ENCODE measurements around the gene UNC13D.

Gene UNC13D

GRCh38 chr17:75783069-75783783 lies 61.0 kb downstream of the UNC13D start (continued):
- TF ChIP-seq PRDM4 (tag by site-specific recombination; IDR thresholded peaks at IDR 0.05) (no peak), CTCF (tag by site-specific recombination; IDR thresholded peaks at IDR 0.05) (peak; percentile 45; the same call in 1 of the 2 replicates), ZNF148 (tag by site-specific recombination; IDR thresholded peaks at IDR 0.05; ENCODE audit: borderline replicate concordance) (no peak), HOXD13 (CRISPR knock-in tag; IDR thresholded peaks at IDR 0.05; ENCODE audit: borderline replicate concordance) (no peak), ZFP69B (tag by site-specific recombination; IDR thresholded peaks at IDR 0.05) (no peak), ZNF362 (tag by site-specific recombination; IDR thresholded peaks at IDR 0.05) (peak; percentile 83; the same call in 1 of the 2 replicates), ZBTB49 (tag by site-specific recombination; IDR thresholded peaks at IDR 0.05; ENCODE audit: low read depth) (no peak), BCL6B (tag by site-specific recombination; IDR thresholded peaks at IDR 0.05) (no peak), PRDM1 (tag by site-specific recombination; IDR thresholded peaks at IDR 0.05) (peak; percentile 67)

GRCh38 chr17:75779987-75780889 lies 64.0 kb downstream of the UNC13D start:
- Histone ChIP-seq H3K4me3 (ENCODE audit: low read depth, low read length) (no peak overlapping the region), H3K4me1 (ENCODE audit: control insufficient read depth, insufficient read depth, low read length) (peaks cover 17% of the 10 kb centered on the region; the same call in 1 of the 2 replicates), H3K27ac (ENCODE audit: extremely low read depth, low read depth, low read length) (no peak overlapping the region), H3K9me3 (ENCODE audit: control insufficient read depth, insufficient read depth, low read depth, low read length) (no peaks in the 10 kb centered on the region), H3K36me3 (ENCODE audit: control insufficient read depth in 2 of 2, insufficient read depth in 1 of 2, low read length in 2 of 2) (peaks cover 0 to 35% of the 10 kb centered on the region in 2 experiments; a peak in 2 of 3 replicates)
- ChIA-PET POLR2A (interaction anchor here (0.5 to 8.1 kb wide), 90 partner anchors 8 to 907 kb away, joined by 3 to 234 read pairs (median 4); partner anchors contain the start of genes ACOX1, CDK3, EXOC7 and FBF1), CTCF (interaction anchor here (0.5 to 9.4 kb wide), 10 partner anchors 17 to 613 kb away, joined by 3 to 73 read pairs (median 4); partner anchors contain the start of gene GALK1)
- TF ChIP-seq ZNF76 (tag by site-specific recombination; IDR thresholded peaks at IDR 0.05; ENCODE audit: borderline replicate concordance, low read depth) (0 out of 2 replicates have a peak, but pooled peaks have one; percentile 7), ZNF843 (tag by site-specific recombination; IDR thresholded peaks at IDR 0.05) (no peak), ZNF184 (tag by site-specific recombination; IDR thresholded peaks at IDR 0.05) (0 out of 2 replicates have a peak, but pooled peaks have one; percentile 34), ZBTB44 (tag by site-specific recombination; IDR thresholded peaks at IDR 0.05) (0 out of 2 replicates have a peak, but pooled peaks have one; percentile 22), MYNN (tag by site-specific recombination; IDR thresholded peaks at IDR 0.05; ENCODE audit: borderline replicate concordance) (no peak), ZNF580 (tag by site-specific recombination; IDR thresholded peaks at IDR 0.05) (no peak), PRDM1 (tag by site-specific recombination; IDR thresholded peaks at IDR 0.05) (no peak)

All from HEK293 (cell line).